Activated T-helper 1 cell treated with Interleukin-2 at 50 U/mL for 16 hours (primary cell): ENCODE data around the gene ZIC4.

Source experiments
- DNase-seq: peaks from one replicate; pipeline ENCODE4 v3.0.0-alpha.2; 2020; ENCODE audit warnings: low read depth

Gene ZIC4

GRCh38 chr3:147417551-147418295, 11.4 kb upstream of the ZIC4 start:
- no peak for DNase-seq

DNA sequence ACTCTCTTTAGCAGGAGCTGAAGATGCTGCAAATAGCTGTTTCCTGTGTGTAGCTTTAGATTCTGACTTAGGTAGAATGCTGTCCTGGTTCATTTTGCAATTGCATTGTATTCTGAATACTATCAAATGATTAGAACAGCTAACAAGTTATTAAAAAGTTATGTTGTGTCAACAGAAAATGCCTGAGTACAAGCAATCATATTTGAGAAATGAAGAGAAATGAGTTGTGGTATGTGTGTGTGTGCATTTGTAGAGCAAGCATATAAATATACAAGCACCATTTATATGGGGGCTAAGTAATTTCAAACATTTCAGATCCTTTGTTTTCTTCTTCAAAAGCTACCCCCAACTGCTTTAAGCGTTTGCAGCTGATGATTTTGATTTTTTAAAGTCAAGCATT, 10.6 kb upstream of the ZIC4 start:
- no peak for DNase-seq

- DNase-seq, result no peak
Measured at GRCh38 chr3:147415874-147416273, 9.5 kb upstream of the ZIC4 start.

GRCh38 chr3:147415286-147415685, 8.9 kb upstream of the ZIC4 start:
- DNase-seq, result no peak

GRCh38 chr3:147414390-147415138, 8.2 kb upstream of the ZIC4 start:
- no peak for DNase-seq

DNA sequence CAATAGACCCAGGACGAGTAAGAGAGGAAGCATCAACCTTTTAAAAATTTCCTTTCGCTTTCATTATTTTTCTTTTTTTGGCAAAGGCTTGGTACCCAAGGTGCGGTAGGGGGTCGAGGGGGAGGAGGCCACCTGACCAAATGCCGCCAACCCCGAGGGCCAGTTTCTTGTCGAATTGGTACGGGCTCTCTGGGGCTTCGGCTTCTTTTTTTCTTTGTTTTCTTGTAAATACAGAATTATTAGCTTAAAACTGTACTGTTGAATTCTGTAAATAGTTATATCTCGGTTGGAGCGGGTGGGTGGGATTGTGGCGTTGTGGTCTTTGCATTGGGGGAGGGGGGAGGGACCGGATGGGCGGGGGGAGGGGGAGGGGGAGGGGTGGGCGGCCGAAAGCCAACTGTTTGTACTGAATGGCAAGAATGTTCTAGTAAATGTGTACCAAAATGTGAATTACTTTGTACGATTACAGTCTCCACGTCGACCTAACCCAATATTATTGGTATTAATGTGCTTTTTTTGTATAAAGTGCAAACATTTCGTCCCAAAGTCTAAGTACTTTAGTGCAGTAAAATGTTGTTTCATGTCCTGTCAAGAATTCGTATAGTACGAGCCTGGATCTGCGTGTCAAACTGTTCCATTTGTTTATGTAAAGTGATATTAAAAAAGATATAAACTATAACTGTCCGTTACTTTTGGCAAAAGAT, 7.5 kb upstream of the ZIC4 start:
- no peak for DNase-seq

GRCh38 chr3:147412917-147413685, 6.8 kb upstream of the ZIC4 start:
- no peak for DNase-seq

GRCh38 chr3:147412261-147412916, 6.0 kb upstream of the ZIC4 start:
- no peak for DNase-seq

- no peak for DNase-seq
Measured at GRCh38 chr3:147411815-147412241, 5.5 kb upstream of the ZIC4 start.

DNA sequence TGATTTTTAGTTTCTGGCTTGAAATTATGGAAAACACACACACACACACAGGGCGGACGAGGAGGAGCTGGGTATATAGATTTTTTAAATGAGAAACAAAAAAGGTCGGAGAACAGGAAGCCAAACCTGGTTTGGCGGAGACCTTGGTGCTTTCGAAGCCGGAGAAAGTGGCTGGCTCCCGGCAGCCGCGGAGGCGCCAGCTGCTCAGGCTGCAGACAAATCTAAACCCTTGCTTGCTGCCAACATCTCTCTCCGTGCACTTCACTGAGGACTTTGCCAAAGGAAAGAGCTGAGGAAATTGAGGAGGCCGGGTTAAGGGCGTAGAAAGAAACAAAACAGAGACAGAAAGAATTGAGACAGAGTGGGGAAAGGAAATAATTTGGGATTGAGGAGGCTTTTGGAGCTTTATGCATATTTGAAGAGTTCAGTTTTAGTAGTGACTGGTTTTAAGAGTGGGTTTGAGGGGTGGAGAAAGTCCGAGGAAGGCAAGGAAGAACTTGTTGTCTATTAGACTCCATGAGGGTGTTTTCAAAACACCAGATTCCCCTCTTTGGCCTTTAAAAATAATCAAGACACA, 5.0 kb upstream of the ZIC4 start:
- DNase-seq, result no peak

GRCh38 chr3:147410526-147411237, 4.3 kb upstream of the ZIC4 start:
- no peak for DNase-seq

GRCh38 chr3:147410116-147410525, 3.8 kb upstream of the ZIC4 start:
- DNase-seq, result no peak

DNA sequence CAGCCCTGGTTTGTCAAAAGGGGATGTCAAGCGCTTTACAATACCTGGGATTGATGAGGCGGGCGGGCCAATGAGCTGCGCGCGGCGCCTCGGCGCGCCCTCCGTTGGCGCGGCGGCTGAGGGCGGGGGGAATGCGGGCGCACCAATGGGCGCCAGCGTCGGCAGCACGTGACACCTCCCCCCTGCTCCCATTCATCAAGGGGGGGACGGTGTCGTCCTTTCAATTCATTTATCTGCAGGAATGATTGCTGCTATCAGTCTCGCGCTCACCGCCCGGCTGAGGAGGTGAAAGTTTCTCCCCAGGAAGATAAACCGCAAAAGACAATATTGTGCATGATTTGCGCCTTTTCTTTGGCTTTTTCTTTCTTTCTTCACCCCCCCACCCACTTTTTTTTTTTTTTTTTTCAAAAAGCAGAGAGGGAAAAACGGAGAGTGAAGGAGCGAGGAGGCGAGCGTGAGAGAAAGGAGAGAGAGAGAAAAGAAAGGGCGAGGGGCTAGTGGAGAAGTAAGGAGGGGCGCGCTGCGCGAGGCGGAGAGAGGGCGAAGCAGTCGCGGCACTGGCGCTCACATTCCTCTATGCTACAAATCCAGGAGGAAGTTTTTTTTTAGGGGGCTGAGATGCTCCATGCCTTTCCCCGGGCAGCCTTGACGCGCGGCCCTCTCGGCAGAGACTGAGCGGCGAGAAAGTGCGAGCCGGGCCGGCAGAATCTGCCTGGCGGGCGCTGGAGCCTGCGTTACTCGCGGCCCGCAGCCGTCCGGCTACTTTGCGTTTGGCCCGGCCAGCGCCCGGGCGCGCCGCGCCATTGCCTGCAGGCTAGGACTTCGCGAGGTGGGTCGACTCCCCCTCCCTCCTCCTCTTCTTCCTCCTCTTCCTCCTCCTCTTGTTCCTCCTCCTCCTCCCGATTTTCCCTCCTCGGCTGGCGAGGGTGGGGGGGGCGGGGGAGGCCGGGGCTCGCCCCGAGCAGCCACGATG, 3.1 kb upstream of the ZIC4 start, which contains the start of gene ZIC1:
Gene ZIC1 (plus strand): TSS at position 223 of the 973 bp plus-strand sequence. CDS start 748 bp downstream, at position 971.
- no peak for DNase-seq

GRCh38 chr3:147408188-147409100, 2.1 kb upstream of the ZIC4 start:
- DNase-seq, result no peak

DNA sequence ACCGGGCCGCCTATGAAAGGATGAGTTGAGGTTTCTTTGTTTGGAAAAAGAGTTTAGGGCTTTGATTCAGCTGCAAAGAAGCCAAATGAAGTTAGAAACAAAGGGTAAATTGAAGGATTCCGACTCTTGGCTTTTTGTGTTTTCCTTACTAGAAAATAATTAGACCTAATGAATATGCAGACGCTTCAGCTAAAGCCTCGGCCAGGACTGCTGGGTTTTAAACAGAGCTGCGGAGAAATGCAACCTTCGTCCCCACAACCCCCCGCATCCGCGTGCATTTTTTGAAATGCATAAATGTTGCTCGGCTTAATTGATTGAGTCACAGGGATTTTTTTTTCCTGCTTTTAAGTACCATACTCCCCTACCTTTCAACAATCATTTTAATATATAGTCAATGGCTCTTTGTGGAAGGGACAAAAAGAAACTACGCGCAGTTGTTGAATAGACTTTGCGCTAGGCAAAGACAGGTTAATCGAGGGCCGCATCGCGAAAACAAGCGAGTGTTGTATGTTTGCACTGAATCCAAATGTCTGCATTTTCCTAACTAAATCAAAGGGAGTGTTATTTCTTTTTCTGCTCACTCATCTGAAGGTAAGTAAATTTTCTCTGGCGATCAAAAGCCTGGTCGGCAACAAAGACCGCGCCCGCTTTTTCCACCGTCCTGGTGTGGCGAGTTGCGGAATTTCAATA, 1.3 kb upstream of the ZIC4 start:
- no peak for DNase-seq

GRCh38 chr3:147407114-147407497, 763 bp upstream of the ZIC4 start:
- no peak for DNase-seq

GRCh38 chr3:147405231-147406027, 914 bp downstream of the ZIC4 start:
- DNase-seq, result no peak
